Measurements from ENCODE around the gene APOF.
"Not testable (repeated sequence)": the region's sequence is repeated elsewhere in the genome, so short reads cannot be mapped to it uniquely, and the experiment has no call there.

The APOF gene

GRCh38 chr12:56373515-56373914 lies 10.9 kb upstream of the APOF start:
- DNase-seq (ENCODE audit: low read depth) = no peak

- no peak for DNase-seq (ENCODE audit: low read depth)
Measured at GRCh38 chr12:56366948-56367347, 4.3 kb upstream of the APOF start.

- DNase-seq (ENCODE audit: low read depth) = no peak
Measured at GRCh38 chr12:56361487-56362129, 1.0 kb downstream of the APOF start.

GRCh38 chr12:56359851-56360767 lies 2.5 kb downstream of the APOF start, which contains the start of gene STAT2:
TSS of gene STAT2 (minus strand) at chr12:56360107. CDS start at chr12:56356571, 3,536 bp downstream.
- peak; percentile 98 for DNase-seq (ENCODE audit: low read depth)

- no peak for DNase-seq (ENCODE audit: low read depth)
Measured at GRCh38 chr12:56358836-56359532, 3.7 kb downstream of the APOF start.

- DNase-seq (ENCODE audit: low read depth) = no peak
Measured at GRCh38 chr12:56351325-56351724, 11.3 kb downstream of the APOF start.

- DNase-seq (ENCODE audit: low read depth) = no peak
Measured at GRCh38 chr12:56350662-56351061, 12.0 kb downstream of the APOF start.

GRCh38 chr12:56348776-56349175 lies 13.9 kb downstream of the APOF start:
- DNase-seq (ENCODE audit: low read depth) = no peak

- not testable (repeated sequence) for DNase-seq (ENCODE audit: low read depth)
Measured at GRCh38 chr12:56347255-56347654, 15.4 kb downstream of the APOF start.

- DNase-seq (ENCODE audit: low read depth) = no peak
Measured at GRCh38 chr12:56346675-56347074, 16.0 kb downstream of the APOF start.

- not testable (repeated sequence) for DNase-seq (ENCODE audit: low read depth)
Measured at GRCh38 chr12:56342290-56342689, 20.4 kb downstream of the APOF start.

GRCh38 chr12:56341616-56342015 lies 21.0 kb downstream of the APOF start:
- DNase-seq (ENCODE audit: low read depth) = no peak

- no peak for DNase-seq (ENCODE audit: low read depth)
Measured at GRCh38 chr12:56339158-56339422, 23.6 kb downstream of the APOF start.

- peak; percentile 70 for DNase-seq (ENCODE audit: low read depth)
Measured at GRCh38 chr12:56338308-56339157, 24.1 kb downstream of the APOF start, which contains the start of gene IL23A. TSS of gene IL23A (plus strand) at chr12:56338884. CDS start at chr12:56339045, 161 bp downstream.

GRCh38 chr12:56337753-56338251 lies 24.9 kb downstream of the APOF start:
- no peak for DNase-seq (ENCODE audit: low read depth)

- no peak for DNase-seq (ENCODE audit: low read depth)
Measured at GRCh38 chr12:56336361-56337167, 26.1 kb downstream of the APOF start.

GRCh38 chr12:56335527-56335926 lies 27.1 kb downstream of the APOF start:
- DNase-seq (ENCODE audit: low read depth) = not testable (repeated sequence)

GRCh38 chr12:56334490-56334793 lies 28.2 kb downstream of the APOF start:
- DNase-seq (ENCODE audit: low read depth) = no peak

GRCh38 chr12:56333679-56334489 lies 28.8 kb downstream of the APOF start, which contains the start of gene PAN2:
TSS of gene PAN2 (minus strand) at chr12:56334000. CDS start at chr12:56333094, 906 bp downstream.
- peak; percentile 79 for DNase-seq (ENCODE audit: low read depth)

- no peak for DNase-seq (ENCODE audit: low read depth)
Measured at GRCh38 chr12:56333197-56333678, 29.4 kb downstream of the APOF start.
